IMR-90 (cell line): ENCODE measurements around the gene NOS1AP. TPM values are rescaled to one million over a fixed set of nuclear protein-coding genes. Genes with fewer than 3 reads are reported as not detected.

Experiments used
- ATAC-seq: fragments of 200-7000 bp; cut with Tn5 transposase; 2 replicates; pipeline ENCODE4 v1.9.1; 2020; ENCODE audit warnings: low read depth, mild to moderate bottlenecking, moderate library complexity
- BruUV-seq: library from RNA; stranded (reverse); fragments of 400-500 nt; replicated peaks from 2 replicates; lab custom pipeline; 2021; lab: Mats Ljungman, UMichigan
- CTCF ChIA-PET: fragments of 300-600 bp; formaldehyde crosslinking; extraction: SDS; loops from one replicate; lab custom pipeline; 2021; ENCODE audit warnings: antibody characterized with exemption; lab: Yijun Ruan, JAX
- POLR2A ChIA-PET: fragments of 300-600 bp; sonication (Branson Sonifier 250); formaldehyde crosslinking; loops from one replicate; lab custom pipeline; 2022; ENCODE audit warnings: antibody characterized with exemption; ENCODE audit not compliant: unreplicated experiment; lab: Charles Lee
- DNase-seq: peaks from one replicate; pipeline ENCODE4 v3.0.0; 2013
- H2AFZ ChIP-seq: replicated peaks from 2 replicates; pipeline ENCODE3; 2013; ENCODE audit warnings: low read length, mild to moderate bottlenecking; ENCODE audit not compliant: poor library complexity
- H2AK5ac ChIP-seq: 2 replicates; pipeline ENCODE4 v1.6.1; 2013; ENCODE audit warnings: low read depth, low read length, inconsistent platforms
- H2AK9ac ChIP-seq: replicated peaks from 2 replicates; pipeline ENCODE3; 2013; ENCODE audit warnings: mild to moderate bottlenecking, low read depth, low read length, moderate library complexity; ENCODE audit not compliant: poor library complexity
- H2BK120ac ChIP-seq: 2 replicates; pipeline ENCODE4 v1.6.1; 2013; ENCODE audit warnings: low read depth, low read length, inconsistent platforms
- H2BK15ac ChIP-seq: 3 replicates; pipeline ENCODE4 v1.6.1; 2013; ENCODE audit warnings: low read depth, low read length, inconsistent platforms
- H2BK20ac ChIP-seq: 2 replicates; pipeline ENCODE4 v1.6.1; 2013; ENCODE audit warnings: low read depth, mild to moderate bottlenecking, inconsistent platforms, low read length, moderate library complexity
- H2BK5ac ChIP-seq: 2 replicates; pipeline ENCODE4 v1.6.1; 2013; ENCODE audit warnings: mild to moderate bottlenecking, low read depth, low read length, inconsistent platforms; ENCODE audit not compliant: poor library complexity, severe bottlenecking
- H3K14ac ChIP-seq: replicated peaks from 2 replicates; pipeline ENCODE4 v1.6.1; 2013; ENCODE audit warnings: low read depth, low read length, inconsistent platforms
- H3K18ac ChIP-seq: 2 replicates; pipeline ENCODE4 v1.6.1; 2013; ENCODE audit warnings: low read depth, low read length, control low read depth
- H3K23ac ChIP-seq: 2 replicates; pipeline ENCODE4 v1.6.1; 2013; ENCODE audit warnings: low read depth, low read length, inconsistent platforms
- H3K27ac ChIP-seq: 2 replicates; pipeline ENCODE4 v1.5.1; 2013; ENCODE audit warnings: mild to moderate bottlenecking, control low read depth, low read length; ENCODE audit not compliant: insufficient read depth
- H3K27me3 ChIP-seq: 2 replicates; pipeline ENCODE4 v1.6.1; 2013; ENCODE audit warnings: low read length; ENCODE audit not compliant: control insufficient read depth, insufficient read depth
- H3K36me3 ChIP-seq: 2 replicates; pipeline ENCODE4 v1.6.1; 2013; ENCODE audit warnings: low read length, mixed read lengths; ENCODE audit not compliant: control insufficient read depth, insufficient read depth
- H3K4ac ChIP-seq: 2 replicates; pipeline ENCODE4 v1.6.1; 2013; ENCODE audit warnings: low read depth, low read length, inconsistent platforms
- H3K4me1 ChIP-seq: 2 replicates; pipeline ENCODE4 v1.6.1; 2013; ENCODE audit warnings: low read length, mixed read lengths; ENCODE audit not compliant: control insufficient read depth, insufficient read depth
- H3K4me2 ChIP-seq: 2 replicates; pipeline ENCODE4 v1.6.1; 2013; ENCODE audit warnings: low read depth, mild to moderate bottlenecking, control low read depth, low read length, moderate library complexity
- H3K4me3 ChIP-seq: 2 replicates; pipeline ENCODE4 v1.5.1; 2013; ENCODE audit warnings: low read depth, mild to moderate bottlenecking, control low read depth, low read length, moderate library complexity; ENCODE audit not compliant: insufficient read depth
- H3K56ac ChIP-seq: 2 replicates; pipeline ENCODE4 v1.6.1; 2013; ENCODE audit warnings: low read length, inconsistent platforms; ENCODE audit not compliant: insufficient read depth; ENCODE audit errors: extremely low read depth
- H3K79me1 ChIP-seq, 2 experiments: 2 replicates each; pipeline ENCODE4 v1.6.1; 2013; ENCODE audit warnings: low read length in 2 of 2, inconsistent platforms in 1 of 2, low read depth in 1 of 2
- H3K9ac ChIP-seq: 2 replicates; pipeline ENCODE4 v1.6.1; 2013; ENCODE audit warnings: low read depth, low read length, control low read depth
- H3K9me1 ChIP-seq: 2 replicates; pipeline ENCODE4 v1.6.1; 2013; ENCODE audit warnings: low read length, inconsistent platforms; ENCODE audit not compliant: insufficient read depth
- H3K9me3 ChIP-seq: 2 replicates; pipeline ENCODE4 v1.6.1; 2013; ENCODE audit warnings: low read length; ENCODE audit not compliant: control insufficient read depth, insufficient read depth
- H4K20me1 ChIP-seq: 2 replicates; pipeline ENCODE4 v1.6.1; 2013; ENCODE audit warnings: low read length, inconsistent platforms; ENCODE audit not compliant: insufficient read depth
- H4K5ac ChIP-seq: 2 replicates; pipeline ENCODE4 v1.6.1; 2013; ENCODE audit warnings: mild to moderate bottlenecking, low read depth, low read length, control low read depth
- H4K8ac ChIP-seq, 2 experiments: 2 replicates each; pipeline ENCODE4 v1.6.1; 2013; ENCODE audit warnings: low read depth in 2 of 2, low read length in 2 of 2, control low read depth in 1 of 2, inconsistent platforms in 1 of 2
- H4K91ac ChIP-seq: 2 replicates; pipeline ENCODE4 v1.6.1; 2013; ENCODE audit warnings: low read depth, low read length, inconsistent platforms; ENCODE audit not compliant: insufficient read depth
- BHLHE40 ChIP-seq: fragments of 150-350 bp; IDR thresholded peaks from 2 replicates; pipeline ENCODE4 v1.6.1; 2016; ENCODE audit warnings: mild to moderate bottlenecking, low read depth, low read length
- CEBPB ChIP-seq: IDR thresholded peaks from 2 replicates; pipeline ENCODE4 v1.6.1; 2012; ENCODE audit warnings: low read depth, low read length, improper control_type of control experiment
- CTCF ChIP-seq: conservative IDR thresholded peaks from 2 replicates; pipeline ENCODE4 v1.5.1; 2012; ENCODE audit warnings: mild to moderate bottlenecking, low read depth, low read length, improper control_type of control experiment
- FOS ChIP-seq: fragments of 150-350 bp; IDR thresholded peaks from 2 replicates; pipeline ENCODE4 v1.6.1; 2016; ENCODE audit warnings: low read depth, low read length
- POLR2A ChIP-seq: IDR thresholded peaks from 2 replicates; pipeline ENCODE4 v1.6.1; 2012; ENCODE audit warnings: mild to moderate bottlenecking, low read depth, low read length
- RAD21 ChIP-seq: IDR thresholded peaks from 2 replicates; pipeline ENCODE4 v1.6.1; 2012; ENCODE audit warnings: low read length, improper control_type of control experiment
- RFX5 ChIP-seq: IDR thresholded peaks from 2 replicates; pipeline ENCODE4 v1.8.0; 2012; ENCODE audit warnings: low read depth, mild to moderate bottlenecking, low read length, moderate library complexity
- SMC3 ChIP-seq: fragments of 150-350 bp; IDR thresholded peaks from 2 replicates; pipeline ENCODE4 v1.6.1; 2016; ENCODE audit warnings: low read depth, mild to moderate bottlenecking, antibody characterized with exemption, low read length, moderate library complexity
- USF2 ChIP-seq: fragments of 150-350 bp; IDR thresholded peaks from 2 replicates; pipeline ENCODE4 v1.6.1; 2017; ENCODE audit warnings: mild to moderate bottlenecking, antibody characterized with exemption, low read length, low read depth
- WGBS, 2 experiments: methylation state at CpG; one replicate each; pipeline versions ENCODE4 v1.1.5 to v1.1.7; 2013; ENCODE audit warnings: missing lambda C conversion rate in 2 of 2; ENCODE audit not compliant: insufficient read length in 1 of 2; ENCODE audit errors: extremely low coverage in 2 of 2; 5-methylcytosine and 5-hydroxymethylcytosine counted together
- dilution Hi-C: fragments of 300-500 bp; cut with HindIII; formaldehyde crosslinking; loops from one replicate; pipeline ENCODE4 v1.14.3; 2018; ENCODE audit warnings: low sequenced_read_pairs; ENCODE audit not compliant: unreplicated experiment
- in situ Hi-C: fragments of 300-500 bp; cut with MboI; formaldehyde crosslinking; loops from 3 replicates; pipeline ENCODE4 v1.14.3; 2019; ENCODE audit warnings: low sequenced_read_pairs, inconsistent platforms, mixed read lengths
- intact Hi-C: fragments of 100-400 bp; cut with micrococcal nuclease; formaldehyde crosslinking; loops from 2 replicates; pipeline ENCODE4 v1.10.0; 2022
- polyA plus RNA-seq, 3 experiments: library from polyadenylated mRNA; depleted of rRNA; stranded (reverse); fragments of >200 nt; gene quantifications; 2 replicates each; pipeline ENCODE4 v1.2.3, GENCODE V29; 2012; ENCODE audit warnings: low replicate concordance in 1 of 3
- total RNA-seq: library from RNA; depleted of rRNA; stranded (reverse); fragments of >200 nt; gene quantifications from 2 replicates; pipeline ENCODE4 v1.2.3, GENCODE V29; 2012
- TF ChIP-seq, protein P1 (sequence below): fragments of 150-350 bp; IDR thresholded peaks from 2 replicates; pipeline ENCODE4 v1.6.1; 2016; ENCODE audit warnings: low read depth, mild to moderate bottlenecking, low read length, moderate library complexity, borderline replicate concordance

NOS1AP gene
- total and polyA plus RNA-seq, 2 of the 4 experiments (the other 2 are of a cell fraction) = 0.18 to 0.19 TPM

DNA sequence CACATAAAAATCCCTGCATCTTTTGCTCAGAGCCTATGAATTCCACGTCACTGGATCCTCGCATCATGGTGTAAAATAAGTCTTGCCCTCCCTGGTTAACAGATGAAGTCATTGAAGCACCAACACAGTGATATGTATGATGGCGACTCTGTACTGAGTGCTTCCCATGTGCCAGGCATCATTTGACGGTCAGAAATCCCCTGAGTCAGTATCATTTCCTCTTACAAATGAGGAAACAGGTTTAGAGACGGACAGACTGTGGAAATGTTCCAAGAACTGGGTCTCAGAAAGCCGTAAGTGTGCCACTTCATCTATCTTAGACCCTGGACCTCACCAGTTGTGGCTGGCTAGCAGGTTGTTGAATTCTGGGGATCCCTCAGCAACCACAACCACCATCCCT, 40.8 kb upstream of the NOS1AP start:
- Histone ChIP-seq H3K9me1 (no peaks in the 10 kb centered on the region), H3K56ac (no peak overlapping the region), H3K9me3 (0 out of 2 replicates have a peak, but pooled peaks cover 2% of the 10 kb centered on the region), H2BK20ac (no peak overlapping the region), H3K14ac (no peak overlapping the region), H4K91ac (no peak overlapping the region), H2AK5ac (no peak overlapping the region), H3K79me1 (no peaks in the 10 kb centered on the region), H2BK15ac (no peak overlapping the region), H3K27me3 (peaks cover 19% of the 10 kb centered on the region), H2AFZ (no peak overlapping the region), H3K4ac (no peak overlapping the region), H3K4me2 (no peak overlapping the region), H3K4me3 (no peak overlapping the region), H3K36me3 (no peaks in the 10 kb centered on the region), H3K23ac (no peak overlapping the region), H3K18ac (no peak overlapping the region), H2BK120ac (no peak overlapping the region), H3K4me1 (no peaks in the 10 kb centered on the region), H2BK5ac (no peak overlapping the region), H4K20me1 (no peaks in the 10 kb centered on the region), H2AK9ac (no peak overlapping the region), H4K8ac (no peak overlapping the region), H3K27ac (no peak overlapping the region), H4K5ac (no peak overlapping the region), H3K9ac (no peak overlapping the region)
- intact Hi-C loops = no loop called here
- TF ChIP-seq BHLHE40 = no peak
- no peak for TF ChIP-seq FOS
- TF ChIP-seq, protein P1, sequence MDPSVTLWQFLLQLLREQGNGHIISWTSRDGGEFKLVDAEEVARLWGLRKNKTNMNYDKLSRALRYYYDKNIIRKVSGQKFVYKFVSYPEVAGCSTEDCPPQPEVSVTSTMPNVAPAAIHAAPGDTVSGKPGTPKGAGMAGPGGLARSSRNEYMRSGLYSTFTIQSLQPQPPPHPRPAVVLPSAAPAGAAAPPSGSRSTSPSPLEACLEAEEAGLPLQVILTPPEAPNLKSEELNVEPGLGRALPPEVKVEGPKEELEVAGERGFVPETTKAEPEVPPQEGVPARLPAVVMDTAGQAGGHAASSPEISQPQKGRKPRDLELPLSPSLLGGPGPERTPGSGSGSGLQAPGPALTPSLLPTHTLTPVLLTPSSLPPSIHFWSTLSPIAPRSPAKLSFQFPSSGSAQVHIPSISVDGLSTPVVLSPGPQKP = no peak
- TF ChIP-seq USF2 = no peak
- TF ChIP-seq RFX5 = no peak
- TF ChIP-seq RAD21 = no peak
- TF ChIP-seq CEBPB = no peak
- TF ChIP-seq CTCF = no peak
- TF ChIP-seq SMC3 = no peak
- no peak for TF ChIP-seq POLR2A
- dilution Hi-C loops = no loop called here
- no peak for DNase-seq
- ChIA-PET CTCF (interaction anchor here (0.9 kb wide), 1 partner anchor 8 kb away, joined by 6 read pairs; no protein-coding TSS in a partner anchor), POLR2A (interaction anchor here (0.6 kb wide), 1 partner anchor 474 kb away, joined by 3 read pairs; no protein-coding TSS in a partner anchor)
- 100% methylated on average over 1 of the region's 6 CpGs; no CpG with 5 or more reads in 1 of the 2 experiments for WGBS, 2 experiments
- in situ Hi-C loops = no loop called here
- ATAC-seq = no peak
- BruUV-seq = no TSS peak
